GM18861 (cell line): Measurements from ENCODE around the gene CSHL1.
"Not testable (repeated sequence)": the region's sequence is repeated elsewhere in the genome, so short reads cannot be mapped to it uniquely, and the experiment has no call there.

Source experiments
- ATAC-seq: cut with Tn5 transposase; IDR thresholded peaks from one replicate; pipeline ENCODE4 v1.9.1; 2021; ENCODE audit not compliant: unreplicated experiment

Gene CSHL1

DNA sequence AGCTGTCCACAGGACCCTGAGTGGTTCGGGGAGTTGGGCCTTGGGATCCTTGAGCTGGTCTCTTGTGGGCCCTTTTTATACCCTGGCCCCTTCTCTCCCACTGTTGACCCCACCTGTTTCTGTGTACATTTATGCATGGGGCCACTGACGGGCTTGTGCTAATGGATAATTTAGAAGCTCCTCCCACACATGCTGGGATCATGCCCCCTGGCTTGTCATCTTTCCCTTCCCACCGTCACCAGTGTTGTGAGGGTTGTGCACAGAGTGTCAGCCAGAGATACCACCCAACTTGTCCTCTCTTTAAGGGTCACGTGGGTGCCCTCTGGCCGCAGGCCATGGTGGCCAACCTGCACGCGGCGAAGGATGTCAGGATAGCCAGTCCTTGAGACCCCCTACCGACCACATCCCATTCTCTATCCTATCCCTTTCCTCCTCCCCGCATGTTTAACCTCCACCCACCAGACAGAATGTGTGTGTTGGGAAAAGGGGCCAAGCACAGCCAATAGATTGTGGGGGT, 7.8 kb upstream of the CSHL1 start, which contains the start of gene GH1:
GH1 (minus strand) TSS at position 51 of the 517 bp plus-strand sequence. CDS start 63 bp downstream, outside the sequence.
- not testable (repeated sequence) for ATAC-seq

DNA sequence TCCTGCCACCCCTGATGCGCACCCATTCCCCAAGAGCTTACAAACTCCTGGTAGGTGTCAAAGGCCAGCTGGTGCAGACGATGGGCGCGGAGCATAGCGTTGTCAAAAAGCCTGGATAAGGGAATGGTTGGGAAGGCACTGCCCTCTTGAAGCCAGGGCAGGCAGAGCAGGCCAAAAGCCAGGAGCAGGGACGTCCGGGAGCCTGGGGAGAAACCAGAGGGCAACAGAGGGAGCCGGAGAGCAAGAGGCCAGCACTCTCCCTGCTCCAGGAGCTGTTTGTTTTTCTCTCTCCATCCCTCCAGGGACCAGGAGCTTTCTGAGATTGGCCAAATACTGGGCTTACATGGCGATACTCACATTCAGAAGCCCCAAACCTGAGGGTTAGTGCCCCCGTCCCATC, 7.2 kb upstream of the CSHL1 start:
- ATAC-seq = no peak

DNA sequence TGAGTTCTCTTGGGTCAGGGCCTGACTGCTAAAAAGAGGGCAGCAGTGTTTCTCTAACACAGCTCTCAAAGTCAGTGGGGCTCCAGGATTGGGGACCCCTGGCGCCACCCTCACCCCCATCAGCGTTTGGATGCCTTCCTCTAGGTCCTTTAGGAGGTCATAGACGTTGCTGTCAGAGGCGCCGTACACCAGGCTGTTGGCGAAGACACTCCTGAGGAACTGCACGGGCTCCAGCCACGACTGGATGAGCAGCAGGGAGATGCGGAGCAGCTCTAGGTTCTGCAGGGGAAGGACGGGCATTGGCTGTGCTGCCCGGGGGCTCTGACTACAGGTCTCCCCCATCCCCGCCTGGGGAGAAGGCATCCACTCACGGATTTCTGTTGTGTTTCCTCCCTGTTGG, 6.6 kb upstream of the CSHL1 start:
- no peak for ATAC-seq

DNA sequence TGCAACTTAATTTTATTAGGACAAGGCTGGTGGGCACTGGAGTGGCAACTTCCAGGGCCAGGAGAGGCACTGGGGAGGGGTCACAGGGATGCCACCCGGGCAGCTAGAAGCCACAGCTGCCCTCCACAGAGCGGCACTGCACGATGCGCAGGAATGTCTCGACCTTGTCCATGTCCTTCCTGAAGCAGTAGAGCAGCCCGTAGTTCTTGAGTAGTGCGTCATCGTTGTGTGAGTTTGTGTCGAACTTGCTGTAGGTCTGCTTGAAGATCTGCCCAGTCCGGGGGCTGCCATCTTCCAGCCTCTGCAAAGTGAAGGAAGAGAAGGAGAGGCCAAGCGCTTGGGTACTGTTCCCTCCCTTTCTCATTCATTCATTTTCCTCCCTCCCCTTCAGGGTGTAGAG, 6.1 kb upstream of the CSHL1 start:
- ATAC-seq = not testable (repeated sequence)

DNA sequence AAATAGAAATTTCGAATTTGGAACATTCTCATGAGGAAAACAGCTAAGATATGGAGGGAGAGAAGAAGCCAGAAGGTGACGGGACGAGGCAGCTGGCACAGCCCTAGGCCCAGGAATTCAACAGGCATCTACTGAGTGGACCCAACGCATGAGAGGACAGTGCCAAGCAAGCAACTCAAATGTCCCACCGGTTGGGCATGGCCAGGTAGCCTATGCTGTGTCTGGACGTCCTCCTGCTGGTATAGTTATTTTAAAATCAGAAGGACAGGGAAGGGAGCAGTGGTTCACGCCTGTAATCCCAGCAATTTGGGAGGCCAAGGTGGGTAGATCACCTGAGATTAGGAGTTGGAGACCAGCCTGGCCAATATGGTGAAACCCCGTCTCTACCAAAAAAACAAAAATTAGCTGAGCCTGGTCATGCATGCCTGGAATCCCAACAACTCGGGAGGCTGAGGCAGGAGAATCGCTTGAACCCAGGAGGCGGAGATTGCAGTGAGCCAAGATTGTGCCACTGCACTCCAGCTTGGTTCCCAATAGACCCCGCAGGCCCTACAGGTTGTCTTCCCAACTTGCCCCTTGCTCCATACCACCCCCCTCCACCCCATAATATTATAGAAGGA, 5.6 kb upstream of the CSHL1 start:
- ATAC-seq = no peak

DNA sequence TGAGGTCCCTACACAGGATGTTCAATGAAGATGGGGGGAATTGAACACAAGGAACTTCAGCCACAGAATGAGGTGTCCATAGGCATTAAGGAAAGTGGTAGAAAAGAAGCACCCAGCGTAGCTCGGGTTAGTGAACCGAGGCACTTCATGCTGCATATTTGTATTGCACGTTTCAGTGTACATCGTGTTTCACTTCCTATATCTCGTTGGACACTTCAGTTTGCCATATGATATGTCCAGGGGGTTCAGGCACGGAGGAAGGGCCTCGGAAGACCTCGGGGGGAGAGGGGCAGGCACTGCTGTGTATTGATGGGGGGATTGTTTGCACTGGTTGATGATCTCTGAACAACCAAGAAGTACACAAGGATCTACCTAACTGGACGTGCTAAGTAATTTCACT, 4.7 kb upstream of the CSHL1 start:
- not testable (repeated sequence) for ATAC-seq

DNA sequence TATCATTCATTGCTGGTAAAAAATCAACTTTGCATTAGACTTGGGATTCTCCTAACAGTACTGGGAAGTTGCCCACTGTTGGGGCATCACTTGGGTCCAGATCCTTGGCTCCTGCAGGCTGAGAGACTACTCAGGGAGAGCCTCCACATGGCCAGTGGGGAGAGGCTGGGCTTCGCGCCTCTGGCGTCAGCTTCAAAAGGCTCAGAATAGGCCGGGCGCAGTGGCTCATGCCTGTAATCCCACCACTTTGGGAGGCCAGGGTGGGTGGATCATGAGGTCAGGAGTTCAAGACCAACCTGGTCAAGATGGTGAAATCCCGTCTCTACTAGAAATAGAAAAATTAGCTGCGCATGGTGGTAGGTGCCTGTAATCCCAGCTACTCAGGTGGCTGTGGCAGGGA, 3.4 kb upstream of the CSHL1 start:
- no peak for ATAC-seq

DNA sequence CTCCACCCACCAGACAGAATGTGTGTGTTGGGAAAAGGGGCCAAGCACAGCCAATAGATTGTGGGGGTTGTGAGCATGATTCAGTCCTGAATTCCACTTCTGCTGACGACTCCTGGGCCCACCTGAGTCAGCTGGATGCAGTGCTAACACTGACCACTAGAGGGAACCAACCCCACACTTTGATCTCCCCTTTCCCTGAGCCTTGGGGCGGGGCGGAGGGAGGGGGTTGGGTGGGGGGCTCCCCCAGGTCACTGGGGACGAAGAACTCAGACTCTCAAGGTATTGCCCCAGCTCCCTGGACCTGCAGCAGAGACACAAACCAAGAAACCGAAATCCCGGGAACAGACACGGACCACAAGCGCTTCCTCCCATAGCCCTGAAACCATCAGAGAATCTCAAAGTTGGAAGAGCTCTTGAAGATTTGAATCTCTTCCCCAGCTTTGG, 621 bp upstream of the CSHL1 start:
- ATAC-seq = no peak

DNA sequence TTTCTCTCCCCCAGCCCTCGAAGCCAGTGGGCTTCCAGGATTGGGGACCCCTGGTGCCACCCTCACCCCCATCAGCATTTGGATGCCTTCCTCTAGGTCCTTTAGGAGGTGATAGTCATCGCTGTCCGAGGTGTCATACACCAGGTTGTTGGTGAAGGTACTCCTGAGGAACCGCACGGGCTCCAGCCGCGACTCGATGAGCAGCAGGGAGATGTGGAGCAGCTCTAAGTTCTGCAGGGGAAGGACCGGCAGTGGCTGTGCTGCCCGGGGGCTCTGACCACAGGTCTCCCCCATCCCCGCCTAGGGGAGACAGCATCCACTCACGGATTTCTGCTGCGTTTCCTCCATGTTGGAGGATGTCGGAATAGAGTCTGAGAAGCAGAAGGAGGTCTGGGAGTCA, 962 bp downstream of the CSHL1 start:
- no peak for ATAC-seq

DNA sequence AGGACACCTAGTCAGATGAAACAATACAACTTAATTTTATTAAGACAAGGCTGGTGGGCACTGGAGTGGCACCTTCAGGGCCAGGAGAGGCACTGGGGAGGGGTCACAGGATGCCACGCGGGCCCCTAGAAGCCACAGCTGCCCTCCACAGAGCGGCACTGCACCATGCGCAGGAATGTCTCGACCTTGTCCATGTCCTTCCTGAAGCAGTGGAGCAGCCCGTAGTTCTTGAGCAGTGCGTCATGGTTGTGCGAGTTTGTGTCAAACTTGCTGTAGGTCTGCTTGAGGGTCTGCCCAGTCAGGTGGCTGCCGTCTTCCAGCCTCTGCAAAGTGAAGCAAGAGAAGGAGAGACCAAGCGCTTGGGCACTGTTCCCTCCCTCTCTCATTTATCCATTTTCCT, 1.5 kb downstream of the CSHL1 start:
- ATAC-seq = not testable (repeated sequence)

DNA sequence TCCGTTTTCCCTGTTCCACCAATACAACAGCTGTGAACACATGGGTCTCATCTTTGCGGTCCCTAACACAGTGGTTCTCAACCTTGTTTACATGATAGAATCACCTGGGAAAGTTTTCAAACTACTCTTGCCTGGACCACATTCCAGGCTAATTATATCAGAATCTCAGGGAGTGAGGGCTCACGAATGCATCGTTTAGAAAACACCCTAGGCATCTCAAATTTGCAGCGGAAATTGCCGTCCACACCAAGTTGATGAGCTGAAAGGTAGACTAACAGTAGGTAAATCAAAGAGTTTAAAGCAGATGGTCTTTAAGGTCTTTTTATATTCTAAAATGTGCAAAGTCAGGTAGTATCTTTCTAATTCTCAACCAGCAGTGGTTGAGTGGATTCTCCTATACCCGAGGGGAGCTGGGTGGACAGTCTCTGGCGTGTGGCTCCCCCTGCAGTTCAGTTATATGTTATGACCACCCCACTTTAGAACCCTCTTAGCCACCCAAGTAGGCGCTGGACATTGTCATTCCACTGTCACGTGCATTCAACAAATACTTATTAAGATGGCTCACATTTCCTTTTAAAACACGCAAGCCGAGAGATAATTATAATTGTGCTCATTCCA, 3.8 kb downstream of the CSHL1 start:
- not testable (repeated sequence) for ATAC-seq

DNA sequence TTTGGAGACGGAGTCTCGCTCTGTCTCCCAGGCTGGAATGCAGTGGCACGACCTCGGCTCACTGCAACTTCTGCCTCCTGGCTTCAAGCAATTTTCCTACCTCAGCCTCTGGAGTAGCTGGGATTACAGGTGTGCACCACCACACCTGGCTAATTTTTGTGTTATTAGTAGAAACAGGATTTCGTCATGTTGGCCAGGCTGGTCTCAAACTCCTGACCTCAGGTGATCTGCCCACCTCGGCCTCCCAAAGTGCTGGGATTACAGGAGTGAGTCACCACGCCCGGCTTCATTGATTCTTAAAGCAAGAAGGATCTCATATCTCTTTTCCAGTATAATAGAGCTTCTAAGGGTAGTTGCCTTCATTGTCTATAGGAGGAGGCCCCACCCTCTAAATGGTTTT, 6.3 kb downstream of the CSHL1 start:
- ATAC-seq = not testable (repeated sequence)

DNA sequence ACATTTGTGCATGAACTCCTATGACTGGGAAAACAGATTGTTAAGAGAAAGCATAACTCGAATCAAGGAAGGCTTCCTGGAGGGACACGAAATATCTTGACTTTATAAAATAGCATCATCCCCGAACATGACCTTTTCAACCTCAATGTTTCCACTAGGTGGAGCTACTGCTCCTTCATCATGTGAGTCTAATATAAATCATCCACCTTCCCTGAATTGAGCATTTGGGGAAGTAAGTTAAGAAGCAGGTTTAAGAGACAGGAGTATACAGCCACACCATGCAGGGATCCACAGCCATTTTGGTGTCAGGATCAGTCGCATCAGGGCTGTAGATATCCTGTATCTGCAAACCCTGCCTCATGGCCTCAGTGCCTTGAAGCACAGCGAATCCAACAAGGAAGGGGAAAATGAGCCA, 7.3 kb downstream of the CSHL1 start:
- ATAC-seq = not testable (repeated sequence)

DNA sequence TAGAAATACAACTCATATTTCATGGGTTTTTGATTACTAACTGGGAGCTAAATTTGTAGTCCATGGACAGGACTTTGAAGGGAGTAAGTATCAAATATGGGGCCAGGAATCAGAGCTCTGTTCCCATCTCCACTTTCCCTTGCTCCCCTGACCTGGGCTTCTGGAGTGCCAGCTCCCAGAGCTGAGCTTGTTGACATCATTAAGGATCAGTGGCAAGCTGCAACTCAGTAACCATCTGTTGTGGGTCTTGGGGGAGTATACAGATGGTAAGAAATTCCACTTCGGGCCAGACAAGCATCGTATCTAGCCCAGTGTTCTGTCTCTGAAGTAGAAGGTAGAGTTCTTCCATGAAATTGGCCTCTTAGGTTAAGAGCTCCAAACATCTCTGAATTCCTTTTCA, 9.1 kb downstream of the CSHL1 start:
- ATAC-seq = not testable (repeated sequence)

DNA sequence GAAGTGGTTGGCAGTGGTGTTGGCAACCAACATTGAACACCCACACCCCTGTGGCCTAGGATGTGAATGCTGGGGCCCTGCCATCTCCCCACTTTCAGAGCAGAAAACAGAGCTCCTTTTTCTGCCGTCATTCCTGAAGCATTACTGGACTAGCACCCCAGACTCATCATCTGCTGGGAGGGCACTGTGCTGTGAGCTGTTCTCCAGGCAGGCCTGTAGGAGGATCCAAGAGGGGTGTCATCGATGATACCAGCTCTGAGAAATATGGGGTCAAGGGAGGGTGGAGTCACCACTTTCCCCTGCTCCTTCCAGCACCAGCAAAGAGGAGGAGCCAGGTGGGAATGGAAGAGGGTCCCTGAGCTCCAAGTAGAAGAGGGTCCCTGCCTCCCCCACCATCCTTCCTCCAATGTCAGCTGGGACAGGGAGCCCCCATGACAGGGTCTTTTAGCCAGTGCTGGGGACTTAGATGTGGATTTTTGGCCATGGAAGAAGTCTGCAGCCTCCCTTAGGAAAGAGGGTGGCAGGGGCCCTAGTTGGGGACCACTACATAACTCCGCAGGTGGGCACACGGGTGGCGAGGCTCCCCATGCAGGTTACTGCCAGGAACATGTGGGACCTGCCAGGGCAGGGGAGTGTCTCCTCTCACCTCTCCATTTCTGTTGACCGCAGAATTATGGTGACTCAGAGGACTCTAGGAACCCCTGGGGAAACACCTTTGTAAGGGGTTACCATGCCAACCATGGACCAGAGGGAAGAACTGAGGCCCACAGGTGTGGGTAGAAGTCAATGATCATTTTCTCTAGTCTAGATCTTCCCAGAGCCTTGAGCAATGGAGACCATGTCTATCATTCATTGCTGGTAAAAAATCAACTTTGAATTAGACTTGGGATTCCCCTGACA, 11.9 kb downstream of the CSHL1 start:
- ATAC-seq = not testable (repeated sequence)

DNA sequence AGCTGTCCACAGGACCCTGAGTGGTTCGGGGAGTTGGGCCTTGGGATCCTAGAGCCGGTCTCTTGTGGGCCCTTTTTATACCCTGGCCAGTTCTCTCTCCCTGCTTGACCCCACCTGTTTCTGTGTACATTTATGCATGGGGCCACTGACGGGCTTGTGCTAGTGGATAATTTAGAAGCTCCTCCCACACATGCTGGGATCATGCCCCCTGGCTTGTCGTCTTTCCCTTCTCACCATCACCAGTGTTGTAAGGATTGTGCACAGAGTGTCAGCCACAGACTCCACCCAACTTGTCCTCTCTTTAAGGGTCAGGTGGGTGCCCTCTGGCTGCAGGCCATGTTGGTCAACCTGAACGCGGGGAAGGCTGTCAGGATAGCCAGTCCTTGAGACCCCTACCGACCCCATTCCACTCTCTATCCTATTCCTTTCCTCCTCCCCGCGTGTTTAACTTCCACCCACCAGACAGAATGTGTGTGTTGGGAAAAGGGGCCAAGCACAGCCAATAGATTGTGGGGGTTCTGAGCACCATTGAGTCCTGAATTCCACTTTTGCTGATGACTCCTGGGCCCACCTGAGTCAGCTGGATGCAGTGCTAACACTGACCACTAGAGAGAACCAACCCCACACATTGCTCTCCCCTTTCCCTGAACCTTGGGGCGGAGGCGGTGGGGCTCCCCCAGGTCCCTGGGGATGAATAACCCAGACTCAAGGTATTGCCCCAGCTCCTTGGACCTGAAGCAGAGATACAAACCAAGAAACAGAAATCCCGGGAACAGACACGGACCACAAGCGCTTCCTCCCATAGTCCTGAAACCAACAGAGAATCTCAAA, 14.3 kb downstream of the CSHL1 start, which contains the start of gene CSH1:
CSH1 (minus strand) TSS at position 51 of the 831 bp plus-strand sequence. CDS start 63 bp downstream, outside the sequence.
- not testable (repeated sequence) for ATAC-seq

DNA sequence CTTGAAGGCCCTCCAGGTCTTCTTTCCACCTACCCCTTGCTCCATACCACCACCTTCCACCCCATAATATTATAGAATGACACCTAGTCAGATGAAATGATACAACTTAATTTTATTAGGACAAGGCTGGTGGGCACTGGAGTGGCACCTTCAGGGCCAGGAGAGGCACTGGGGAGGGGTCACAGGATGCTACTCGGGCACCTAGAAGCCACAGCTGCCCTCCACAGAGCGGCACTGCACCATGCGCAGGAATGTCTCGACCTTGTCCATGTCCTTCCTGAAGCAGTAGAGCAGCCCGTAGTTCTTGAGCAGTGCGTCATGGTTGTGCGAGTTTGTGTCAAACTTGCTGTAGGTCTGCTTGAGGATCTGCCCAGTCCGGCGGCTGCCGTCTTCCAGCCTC, 16.2 kb downstream of the CSHL1 start:
- ATAC-seq = not testable (repeated sequence)

DNA sequence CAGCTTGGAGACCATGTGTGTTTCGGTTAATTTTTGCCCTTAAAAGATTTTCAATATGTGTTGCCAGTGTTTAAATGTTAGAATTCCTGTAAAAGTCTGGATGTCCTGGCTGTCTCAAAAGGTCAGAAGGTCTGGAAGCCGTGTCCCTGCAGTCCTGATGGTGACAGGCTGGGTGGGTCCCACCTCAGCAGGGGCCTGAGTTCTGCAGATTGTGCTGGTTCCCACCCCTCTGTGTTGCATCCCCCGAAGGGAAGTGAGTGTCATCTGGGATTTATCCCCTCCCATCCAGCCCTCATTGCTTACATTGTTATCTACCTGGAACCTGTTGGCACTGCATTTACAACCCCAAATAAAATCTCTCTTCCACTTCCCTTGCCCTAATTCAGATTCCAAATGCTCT, 17.0 kb downstream of the CSHL1 start:
- not testable (repeated sequence) for ATAC-seq

DNA sequence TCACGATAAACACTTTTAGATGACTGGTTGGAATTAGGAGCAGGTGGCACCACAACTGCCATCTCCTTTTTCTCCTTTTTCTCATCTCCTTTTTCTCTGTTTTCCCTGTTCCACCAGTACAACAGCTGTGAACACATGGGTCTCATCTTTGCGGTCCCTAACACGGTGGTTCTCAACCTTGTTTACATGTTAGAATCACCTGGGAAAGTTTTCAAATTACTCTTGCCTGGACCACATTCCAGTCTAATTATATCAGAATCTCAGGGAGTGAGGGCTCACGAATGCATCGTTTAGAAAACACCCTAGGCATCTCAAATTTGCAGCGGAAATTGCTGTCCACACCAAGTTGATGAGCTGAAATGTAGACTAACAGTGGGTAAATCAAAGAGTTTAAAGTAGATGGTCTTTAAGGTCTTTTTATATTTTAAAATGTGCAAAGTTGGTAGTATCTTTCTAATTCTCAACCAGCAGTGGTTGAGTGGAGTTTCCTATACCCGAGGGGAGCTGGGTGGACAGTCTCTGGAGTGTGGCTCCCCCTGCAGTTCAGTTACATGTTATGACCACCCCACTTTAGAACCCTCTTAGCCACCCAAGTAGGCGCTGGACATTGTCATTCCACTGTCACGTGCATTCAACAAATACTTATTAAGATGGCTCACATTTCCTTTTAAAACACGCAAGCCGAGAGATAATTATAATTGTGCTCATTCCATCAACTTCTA, 18.6 kb downstream of the CSHL1 start:
- not testable (repeated sequence) for ATAC-seq
